Spleen (tissue), 7 donors: Measurements from ENCODE around the gene RAB24.

Source experiments
- CTCF ChIP-seq, 11 experiments: fragments of 200-600 bp in 7 of 11; fragments of 450-650 bp in 4 of 11; sonication (generic) in 4 of 11; IDR thresholded peaks in 8 of 11; conservative IDR thresholded peaks in 3 of 11; 1 replicate in 7 of 11; 2 replicates in 4 of 11; pipeline versions ENCODE4 v1.4.0 to v1.8.0; 2016 to 2021; ENCODE audit warnings: antibody characterized with exemption in 11 of 11, inconsistent platforms in 4 of 11, mild to moderate bottlenecking in 1 of 11
- POLR2A ChIP-seq, 3 donors: fragments of 450-650 bp; IDR thresholded peaks; one replicate each; pipeline ENCODE4 v1.5.1; 2017; ENCODE audit warnings: antibody characterized with exemption in 3 of 3, mild to moderate bottlenecking in 1 of 3
- donor health status: DM: no; HTN: no; CAD: no; lungs with moderate emphysema.
- donor health status: DM: no; HTN: no; CAD: no.
- donor health status: DM: no; HTN: no; CAD: no.

DNA sequence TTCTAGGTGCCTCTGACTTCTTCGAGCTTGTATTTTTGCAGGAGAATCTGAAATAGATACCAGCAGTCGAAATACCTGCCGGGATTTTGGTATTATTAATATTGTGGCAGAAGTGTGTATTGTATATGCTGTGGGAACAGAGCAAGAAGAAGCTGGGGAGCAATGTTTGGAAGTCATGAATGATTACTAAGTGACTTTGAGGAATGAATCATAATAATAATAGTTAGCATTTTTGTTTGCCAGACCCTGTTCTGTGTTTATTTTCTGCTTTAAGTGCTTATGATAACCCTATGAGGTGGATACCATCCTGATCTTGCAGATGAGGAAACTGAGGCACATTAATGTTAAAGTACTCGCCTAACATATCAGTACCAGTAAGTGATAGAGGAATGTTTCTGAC is 32.4 kb downstream of the RAB24 start:
- TF ChIP-seq CTCF (IDR thresholded peaks at IDR 0.05 in 8 of 11, conservative IDR thresholded peaks at IDR 0.05 in 3 of 11): no peak
- TF ChIP-seq POLR2A (IDR thresholded peaks at IDR 0.05): no peak
